Measurements from ENCODE around the gene EFCAB6.

Gene EFCAB6

GRCh38 chr22:43792905-43793304 lies 19.2 kb downstream of the EFCAB6 start:
- no peak overlapping the region for H3K4me3 ChIP-seq (replicated peaks; ENCODE audit: low read depth, low read length)
- no peak for DNase-seq (ENCODE audit: extremely low read depth, low read depth)
- TF ChIP-seq CTCF (IDR thresholded peaks at IDR 0.05; ENCODE audit: low read depth, low read length, missing control alignments): no peak

GRCh38 chr22:43789452-43789851 lies 22.7 kb downstream of the EFCAB6 start:
- no peak overlapping the region for H3K4me3 ChIP-seq (replicated peaks; ENCODE audit: low read depth, low read length)
- TF ChIP-seq CTCF (IDR thresholded peaks at IDR 0.05; ENCODE audit: low read depth, low read length, missing control alignments): no peak
- peak; percentile 73 for DNase-seq (ENCODE audit: extremely low read depth, low read depth)

GRCh38 chr22:43783777-43784176 lies 28.3 kb downstream of the EFCAB6 start:
- H3K4me3 ChIP-seq (replicated peaks; ENCODE audit: low read depth, low read length): no peak overlapping the region
- TF ChIP-seq CTCF (IDR thresholded peaks at IDR 0.05; ENCODE audit: low read depth, low read length, missing control alignments): peak; percentile 20
- no peak for DNase-seq (ENCODE audit: extremely low read depth, low read depth)

GRCh38 chr22:43782448-43782847 lies 29.7 kb downstream of the EFCAB6 start:
- TF ChIP-seq CTCF (IDR thresholded peaks at IDR 0.05; ENCODE audit: low read depth, low read length, missing control alignments): no peak
- no peak for DNase-seq (ENCODE audit: extremely low read depth, low read depth)
- no peak overlapping the region for H3K4me3 ChIP-seq (replicated peaks; ENCODE audit: low read depth, low read length)

- peak; percentile 20 for DNase-seq (ENCODE audit: extremely low read depth, low read depth)
- no peak overlapping the region for H3K4me3 ChIP-seq (replicated peaks; ENCODE audit: low read depth, low read length)
- TF ChIP-seq CTCF (IDR thresholded peaks at IDR 0.05; ENCODE audit: low read depth, low read length, missing control alignments): no peak
Observed at GRCh38 chr22:43777286-43777685, 34.8 kb downstream of the EFCAB6 start.

- DNase-seq (ENCODE audit: extremely low read depth, low read depth): no peak
- no peak for TF ChIP-seq CTCF (IDR thresholded peaks at IDR 0.05; ENCODE audit: low read depth, low read length, missing control alignments)
- no peak overlapping the region for H3K4me3 ChIP-seq (replicated peaks; ENCODE audit: low read depth, low read length)
Observed at GRCh38 chr22:43776081-43776670, 35.9 kb downstream of the EFCAB6 start.

- no peak for DNase-seq (ENCODE audit: extremely low read depth, low read depth)
- TF ChIP-seq CTCF (IDR thresholded peaks at IDR 0.05; ENCODE audit: low read depth, low read length, missing control alignments): no peak
- H3K4me3 ChIP-seq (replicated peaks; ENCODE audit: low read depth, low read length): no peak overlapping the region
Observed at GRCh38 chr22:43774318-43774915, 37.7 kb downstream of the EFCAB6 start.
